NCI-H146 treated with DMSO at 0.1 percent for 48 hours (cell line): ENCODE results near the gene TXNRD1.

Source experiments
- DNase-seq: peaks from one replicate; lab custom pipeline; 2025; ENCODE audit not compliant: unreplicated experiment; lab: John Stamatoyannopoulos, UW

TXNRD1 gene

GRCh38 chr12:104347374-104348075 lies 131.9 kb downstream of the TXNRD1 start:
- DNase-seq: no peak

GRCh38 chr12:104348283-104348993 lies 132.9 kb downstream of the TXNRD1 start:
- DNase-seq: no peak

GRCh38 chr12:104348994-104349494 lies 133.5 kb downstream of the TXNRD1 start:
- no peak for DNase-seq

GRCh38 chr12:104350211-104351056 lies 134.9 kb downstream of the TXNRD1 start:
- DNase-seq: no peak

GRCh38 chr12:104351057-104351983 lies 135.7 kb downstream of the TXNRD1 start:
- no peak for DNase-seq

- DNase-seq: no peak
Observed at GRCh38 chr12:104352106-104352713, 136.6 kb downstream of the TXNRD1 start.

GRCh38 chr12:104353012-104353981 lies 137.7 kb downstream of the TXNRD1 start:
- no peak for DNase-seq

- no peak for DNase-seq
Observed at GRCh38 chr12:104354167-104354867, 138.7 kb downstream of the TXNRD1 start.

GRCh38 chr12:104354868-104355570 lies 139.4 kb downstream of the TXNRD1 start:
- no peak for DNase-seq

- no peak for DNase-seq
Observed at GRCh38 chr12:104355630-104356029, 140.1 kb downstream of the TXNRD1 start.

GRCh38 chr12:104356231-104357115 lies 140.9 kb downstream of the TXNRD1 start:
- no peak for DNase-seq

GRCh38 chr12:104357421-104357952 lies 141.9 kb downstream of the TXNRD1 start:
- DNase-seq: no peak

- peak; percentile 19 for DNase-seq
Observed at GRCh38 chr12:104358353-104359003, 142.9 kb downstream of the TXNRD1 start.

GRCh38 chr12:104359216-104359615 lies 143.6 kb downstream of the TXNRD1 start:
- no peak for DNase-seq

- DNase-seq: no peak
Observed at GRCh38 chr12:104360157-104360556, 144.6 kb downstream of the TXNRD1 start.
